GM19238 (cell line): ENCODE results near the gene PRRG1.
"Not testable (repeated sequence)": the region's sequence is repeated elsewhere in the genome, so short reads cannot be mapped to it uniquely, and the experiment has no call there.

ENCODE experiments used
- DNase-seq: peaks from one replicate; pipeline ENCODE4 v3.0.0; 2011; ENCODE audit warnings: low spot score; ENCODE audit not compliant: insufficient read length

Gene PRRG1

GRCh38 chrX:37349221-37350033 is at the start of gene PRRG1:
Gene PRRG1 (plus strand): TSS chrX:37349364. CDS start chrX:37406250, 56,886 bp downstream.
- no peak for DNase-seq

GRCh38 chrX:37302569-37302968 is 46.6 kb upstream of the PRRG1 start:
- no peak for DNase-seq

DNA sequence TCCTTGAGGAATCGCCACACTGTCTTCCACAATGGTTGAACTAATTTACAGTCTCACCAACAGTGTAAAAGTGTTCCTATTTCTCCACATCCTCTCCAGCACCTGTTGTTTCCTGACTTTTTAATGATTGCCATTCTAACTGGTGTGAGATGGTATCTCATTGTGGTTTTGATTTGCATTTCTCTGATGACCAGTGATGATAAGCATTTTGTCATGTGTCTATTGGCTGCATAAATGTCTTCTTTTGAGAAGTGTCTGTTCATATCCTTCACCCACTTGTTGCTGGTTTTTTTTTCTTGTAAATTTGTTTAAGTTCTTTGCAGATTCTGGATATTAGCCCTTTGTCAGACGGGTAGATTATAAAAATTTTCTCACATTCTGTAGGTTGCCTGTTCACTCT is 43.9 kb upstream of the PRRG1 start:
- DNase-seq = not testable (repeated sequence)

DNA sequence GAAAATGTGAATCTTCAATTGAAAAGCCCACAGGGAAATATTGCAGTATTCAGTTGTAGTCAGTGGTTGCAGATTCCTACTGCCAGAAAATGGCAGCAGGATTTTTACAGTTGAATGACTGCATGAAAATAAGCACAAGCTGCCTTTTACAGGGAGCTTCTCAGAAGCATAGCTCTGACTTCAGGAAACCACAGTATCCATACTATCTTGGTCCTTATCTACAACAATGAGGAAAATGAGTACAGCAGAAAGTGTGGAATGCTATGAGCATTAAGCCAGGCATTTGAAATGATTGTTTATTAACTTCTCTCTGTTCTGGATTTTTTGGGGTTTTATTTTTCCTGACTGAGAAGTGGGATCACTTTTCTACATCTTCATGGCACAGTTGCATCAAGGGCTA is 34.6 kb upstream of the PRRG1 start:
- DNase-seq = no peak

GRCh38 chrX:37315511-37316248 is 33.5 kb upstream of the PRRG1 start:
- no peak for DNase-seq

DNA sequence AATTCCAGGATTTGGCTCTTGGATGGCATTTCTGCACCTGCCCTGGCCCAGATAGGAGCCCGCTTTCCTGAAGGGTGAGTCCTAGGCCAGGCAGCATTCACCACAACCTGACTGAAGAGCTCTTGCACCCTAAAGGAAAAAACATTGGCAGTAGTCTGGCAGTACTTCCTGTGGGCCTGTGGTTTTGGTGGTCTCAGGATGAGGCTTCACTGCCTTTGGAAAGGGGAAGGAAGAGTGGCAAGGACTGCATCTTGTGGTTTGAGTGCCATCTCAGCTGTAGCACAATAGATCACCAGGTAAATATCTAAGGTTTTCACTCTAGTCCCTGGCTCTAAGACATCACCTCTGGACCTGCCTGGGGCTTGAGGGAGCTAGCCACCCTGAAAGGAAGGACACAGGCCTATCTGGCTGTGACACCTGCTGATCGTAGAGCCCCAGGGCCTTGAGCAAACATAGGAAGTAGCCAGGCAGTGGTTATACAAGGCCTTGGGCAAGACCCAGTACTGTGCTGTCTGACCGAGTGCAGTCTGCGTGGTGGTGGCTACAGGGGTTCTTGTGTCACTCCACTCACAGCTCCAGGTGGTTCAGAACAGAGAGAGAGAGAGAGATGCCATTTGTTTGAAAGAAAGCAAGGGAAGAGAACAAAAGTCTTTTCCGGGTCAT is 28.5 kb upstream of the PRRG1 start:
- no peak for DNase-seq

DNA sequence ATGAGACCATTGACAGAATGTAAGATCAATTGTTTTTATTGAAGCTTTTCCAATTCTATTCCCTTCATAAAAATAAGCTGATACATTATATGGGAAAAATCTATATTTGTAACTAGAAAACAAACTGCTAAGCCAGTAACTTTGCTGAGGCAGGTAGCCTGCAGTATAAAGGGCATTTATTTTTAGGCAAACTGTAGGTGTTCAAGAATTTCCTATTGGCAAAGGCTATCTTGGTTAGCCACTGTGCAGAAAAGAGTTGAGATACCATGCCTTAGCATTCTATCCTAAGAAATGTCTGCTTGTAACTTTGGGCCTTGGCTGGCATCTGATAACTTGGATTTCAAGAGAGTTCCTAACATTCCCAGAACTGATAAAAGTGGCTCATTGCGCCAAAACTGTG is 18.5 kb upstream of the PRRG1 start:
- no peak for DNase-seq

DNA sequence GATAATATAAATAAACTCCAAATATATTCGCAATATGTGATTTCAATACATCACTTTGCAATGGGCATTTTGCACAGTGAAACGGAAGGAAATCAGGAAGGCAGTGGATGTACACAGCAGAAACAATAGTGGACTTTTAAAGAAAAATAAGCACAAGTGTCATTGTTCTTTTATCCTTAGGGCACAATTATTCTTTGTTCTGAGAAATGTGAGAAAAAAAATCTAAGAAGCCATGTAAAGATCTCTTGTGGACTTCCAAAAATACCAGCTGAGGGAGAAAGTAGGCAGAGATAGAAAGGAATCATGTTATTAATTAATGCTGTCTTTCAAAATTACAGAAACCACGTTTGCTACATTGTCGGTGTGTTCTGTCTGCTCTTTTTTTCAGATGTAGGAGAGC is 17.6 kb upstream of the PRRG1 start:
- DNase-seq = no peak

GRCh38 chrX:37332055-37332454 is 17.1 kb upstream of the PRRG1 start:
- no peak for DNase-seq

DNA sequence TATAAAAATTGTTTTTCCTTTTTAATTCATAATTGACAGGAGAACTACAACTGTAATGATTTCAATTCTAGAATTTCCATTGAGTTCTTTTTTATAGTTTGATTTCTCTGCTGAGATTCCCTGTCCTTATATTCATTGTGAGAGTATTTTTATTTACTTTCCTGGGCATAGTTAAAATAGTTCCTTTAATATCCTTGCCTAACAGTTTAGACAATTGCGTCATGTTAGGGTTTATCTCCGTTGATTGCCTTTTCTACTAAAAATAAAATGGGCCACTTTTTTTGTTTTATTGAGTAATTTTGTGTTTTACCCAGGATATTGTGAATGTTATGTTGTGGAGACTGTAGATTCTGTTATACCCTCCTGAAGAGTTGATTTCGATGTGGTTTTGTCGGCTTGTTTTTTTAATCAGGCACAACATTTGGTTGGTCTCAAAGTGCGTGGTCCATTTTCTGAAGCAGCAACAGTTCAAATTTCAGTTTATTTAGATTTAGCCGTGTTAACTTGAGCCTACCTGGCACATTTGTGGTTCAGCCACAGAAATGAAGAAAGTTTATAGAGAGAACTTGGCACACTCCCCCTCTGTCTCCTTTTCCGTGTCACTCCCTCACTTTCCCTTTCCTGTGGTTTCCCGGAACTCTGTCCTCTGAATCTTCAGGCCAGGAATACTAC is 16.0 kb upstream of the PRRG1 start:
- no peak for DNase-seq

DNA sequence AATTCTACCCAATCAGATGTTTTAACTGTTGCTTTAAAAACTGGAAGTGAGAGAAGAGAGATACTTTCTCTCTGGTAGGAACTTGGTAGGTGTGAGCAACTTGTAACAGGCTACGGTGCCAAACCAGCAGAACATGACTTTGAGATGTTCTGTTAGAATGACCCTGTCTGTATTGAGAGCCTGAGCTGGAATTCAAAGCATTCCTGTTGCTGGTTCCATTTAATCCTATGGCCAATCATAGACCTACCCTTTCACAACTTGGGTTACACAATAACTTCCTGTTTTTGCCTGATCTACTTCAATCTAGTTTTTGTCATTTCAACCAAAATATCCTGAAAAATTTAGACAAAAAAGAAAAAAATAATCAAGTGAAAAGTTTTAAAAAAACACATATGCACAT is 1.7 kb upstream of the PRRG1 start:
- no peak for DNase-seq

GRCh38 chrX:37348231-37348970 is 763 bp upstream of the PRRG1 start:
- no peak for DNase-seq

- DNase-seq = no peak
These were observed 268 bp upstream of the PRRG1 start for GRCh38 chrX:37348971-37349220.

- no peak for DNase-seq
These were observed 836 bp downstream of the PRRG1 start for GRCh38 chrX:37350034-37350365.

DNA sequence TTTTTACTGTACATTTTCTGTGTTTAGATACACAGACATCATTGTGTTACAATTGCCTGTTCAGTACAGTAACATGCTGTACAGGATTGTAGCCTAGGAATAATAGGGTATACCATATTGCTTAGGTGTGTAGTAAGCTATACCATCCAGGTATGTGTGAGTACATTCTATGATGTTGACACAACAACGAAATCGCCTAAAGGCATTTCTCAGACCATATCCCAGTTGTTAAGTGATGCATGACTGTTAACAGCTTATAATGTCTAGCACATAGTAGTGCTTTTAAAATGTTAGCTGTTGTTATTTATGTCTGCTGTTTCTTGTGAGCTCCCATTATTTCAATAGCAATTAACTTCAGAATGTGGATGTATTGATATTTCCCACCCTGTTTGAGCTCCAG is 4.5 kb downstream of the PRRG1 start:
- no peak for DNase-seq

DNA sequence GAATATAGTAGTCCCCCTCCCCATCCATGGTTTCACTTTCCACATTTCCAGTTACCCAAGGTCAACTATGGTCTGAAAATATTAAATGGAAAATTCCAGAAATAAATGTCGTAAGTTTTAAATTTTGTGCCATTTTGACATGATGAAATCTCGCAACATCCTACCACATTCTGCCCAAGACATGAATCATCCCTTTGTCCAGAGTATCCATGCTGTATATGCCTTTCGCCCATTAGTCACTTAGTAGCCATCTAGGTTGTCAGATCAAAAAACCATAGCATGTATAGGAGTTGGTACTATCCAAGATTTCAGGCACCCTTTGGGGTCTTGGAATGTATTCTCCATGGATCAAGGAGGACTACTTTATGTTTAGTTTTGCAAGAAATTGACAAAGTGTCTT is 8.3 kb downstream of the PRRG1 start:
- DNase-seq = no peak

- DNase-seq = no peak
These were observed 12.4 kb downstream of the PRRG1 start for GRCh38 chrX:37361596-37361995.

DNA sequence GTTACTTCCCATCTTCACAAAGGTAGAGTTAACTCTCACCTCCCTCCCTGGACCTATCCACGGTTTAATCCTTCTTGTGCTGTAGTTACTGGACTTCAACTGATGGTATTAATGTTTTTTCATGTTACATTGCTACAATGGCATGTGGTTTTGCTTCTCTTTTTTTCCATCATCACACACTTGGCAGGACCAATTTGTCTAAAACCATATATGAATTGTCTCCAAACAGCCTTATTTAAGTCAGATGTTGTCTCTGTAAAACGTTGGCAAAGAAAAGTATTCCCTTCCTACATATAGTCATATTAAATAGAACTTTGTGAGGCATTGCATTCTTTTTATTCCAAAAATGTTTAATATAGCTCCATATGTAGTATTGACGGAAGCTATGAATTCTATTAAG is 15.5 kb downstream of the PRRG1 start:
- DNase-seq = no peak

GRCh38 chrX:37367946-37368345 is 18.8 kb downstream of the PRRG1 start:
- no peak for DNase-seq

- no peak for DNase-seq
These were observed 21.5 kb downstream of the PRRG1 start for GRCh38 chrX:37370499-37371141.

DNA sequence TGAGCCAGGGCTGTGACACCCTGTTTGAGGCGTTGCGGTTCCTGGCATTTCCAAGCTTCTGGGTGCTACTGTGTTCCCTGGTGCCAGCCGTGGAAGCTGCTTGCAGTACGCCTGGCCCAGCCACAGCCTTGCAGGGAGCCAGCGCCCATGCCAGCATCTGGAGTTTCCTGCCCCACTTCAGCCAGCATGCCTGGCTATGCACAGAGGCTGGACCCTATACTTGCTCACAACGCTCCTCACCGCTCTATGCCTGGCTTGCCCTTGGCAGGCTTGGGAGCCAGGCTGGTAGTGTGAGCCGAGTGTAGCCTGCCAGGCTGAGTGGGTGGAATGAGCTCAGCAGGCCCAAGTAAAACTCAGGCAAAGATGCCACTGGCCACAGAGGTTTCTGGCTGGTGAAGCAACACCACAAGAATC is 22.4 kb downstream of the PRRG1 start:
- DNase-seq = no peak
